ENCODE measurements around the gene PTDSS2. TPM values are rescaled to one million over a fixed set of nuclear protein-coding genes. Genes with fewer than 3 reads are reported as not detected.

PTDSS2 gene
- total and polyA plus RNA-seq, 2 of the 4 experiments (the other 2 are of a cell fraction) = 23.5 to 26.6 TPM

DNA sequence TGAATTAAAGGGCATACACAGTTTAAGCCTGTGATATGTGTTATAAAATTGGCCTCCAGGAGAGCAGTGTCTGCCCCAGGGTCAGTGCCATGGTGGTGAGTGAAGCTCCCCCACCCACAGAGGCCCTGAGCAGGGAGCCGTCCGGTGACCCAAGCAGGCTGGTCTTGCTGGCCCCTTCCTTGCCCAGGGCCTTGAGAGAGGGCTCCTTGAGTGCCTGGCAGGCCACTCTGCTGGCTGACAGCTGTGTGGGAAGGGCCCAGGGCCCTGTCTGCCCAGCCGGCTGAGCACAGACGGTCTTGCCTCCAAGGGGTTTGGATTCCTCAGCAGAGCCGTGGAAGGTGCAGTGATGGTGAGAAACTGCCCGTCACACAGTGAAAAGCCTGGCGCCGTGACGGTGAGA, 25.9 kb downstream of the PTDSS2 start:
- intact Hi-C loops (cut with micrococcal nuclease) (no loop called here), in situ Hi-C loops (cut with MboI; ENCODE audit: low sequenced_read_pairs) (no loop called here), dilution Hi-C loops (cut with HindIII; ENCODE audit: low sequenced_read_pairs, unreplicated experiment) (no loop called here)
- H2AK5ac ChIP-seq (ENCODE audit: low read depth, low read length) = no peak overlapping the region
- no peak overlapping the region for H2AK9ac ChIP-seq (replicated peaks; ENCODE audit: low read depth, low read length, poor library complexity)
- no peak overlapping the region for H2BK5ac ChIP-seq (ENCODE audit: low read depth, low read length, poor library complexity, severe bottlenecking)
- H3K23ac ChIP-seq (ENCODE audit: low read depth, low read length) = no peak overlapping the region
- H2BK15ac ChIP-seq (ENCODE audit: low read depth, low read length) = no peak overlapping the region
- POLR2A ChIA-PET (ENCODE audit: unreplicated experiment) = no interaction called here
- no peak overlapping the region for H3K9ac ChIP-seq (ENCODE audit: low read depth, low read length)
- DNase-seq (no peak), ATAC-seq (ENCODE audit: low read depth) (no peak)
- H4K5ac ChIP-seq (ENCODE audit: low read depth, low read length) = no peak overlapping the region
- BruUV-seq (replicated peaks) = no TSS peak
- H2AFZ ChIP-seq (replicated peaks; ENCODE audit: low read length, poor library complexity) = no peak overlapping the region
- H3K9me3 ChIP-seq (ENCODE audit: control insufficient read depth, insufficient read depth, low read length) = no peaks in the 10 kb centered on the region
- H3K27me3 ChIP-seq (ENCODE audit: control insufficient read depth, insufficient read depth, low read length) = no peaks in the 10 kb centered on the region
- H3K36me3 ChIP-seq (ENCODE audit: control insufficient read depth, insufficient read depth, low read length) = peaks cover 5% of the 10 kb centered on the region
- H3K4me3 ChIP-seq (ENCODE audit: insufficient read depth, low read depth, low read length) = no peak overlapping the region
- no peak overlapping the region for H3K14ac ChIP-seq (replicated peaks; ENCODE audit: low read depth, low read length)
- no peak for TF ChIP-seq CHD1 (IDR thresholded peaks at IDR 0.05; ENCODE audit: low read depth, low read length)
- no peak for TF ChIP-seq BHLHE40 (IDR thresholded peaks at IDR 0.05; ENCODE audit: low read depth, low read length)
- TF ChIP-seq MAZ (IDR thresholded peaks at IDR 0.05; ENCODE audit: borderline replicate concordance, low read depth, low read length) = no peak
- TF ChIP-seq MXI1 (IDR thresholded peaks at IDR 0.05; ENCODE audit: borderline replicate concordance, low read depth, low read length) = no peak
- WGBS, 2 experiments (ENCODE audit: extremely low coverage in 2 of 2, insufficient read length in 1 of 2) = 94% methylated on average over 7 of the region's 9 CpGs; no CpG with 5 or more reads in 1 of the 2 experiments
- no peaks in the 10 kb centered on the region for H3K4me1 ChIP-seq (ENCODE audit: control insufficient read depth, insufficient read depth, low read length)
- no peak overlapping the region for H3K4me2 ChIP-seq (ENCODE audit: low read depth, low read length)
- CTCF ChIA-PET = no interaction called here
- no peak overlapping the region for H4K91ac ChIP-seq (ENCODE audit: insufficient read depth, low read depth, low read length)
- no peak overlapping the region for H2BK20ac ChIP-seq (ENCODE audit: low read depth, low read length)
- H3K27ac ChIP-seq (ENCODE audit: insufficient read depth, low read length) = no peak overlapping the region
- H3K4ac ChIP-seq (ENCODE audit: low read depth, low read length) = no peak overlapping the region
- H4K20me1 ChIP-seq (ENCODE audit: insufficient read depth, low read length) = peaks cover 8% of the 10 kb centered on the region
- H3K9me1 ChIP-seq (ENCODE audit: insufficient read depth, low read length) = peaks cover 6% of the 10 kb centered on the region
- H2BK120ac ChIP-seq (ENCODE audit: low read depth, low read length) = no peak overlapping the region
- peaks cover 18 to 50% of the 10 kb centered on the region in 2 experiments for H3K79me1 ChIP-seq (ENCODE audit: low read depth in 1 of 2, low read length in 2 of 2)
- no peak overlapping the region for H4K8ac ChIP-seq (ENCODE audit: low read depth in 2 of 2, low read length in 2 of 2)
- H3K18ac ChIP-seq (ENCODE audit: low read depth, low read length) = no peak overlapping the region
- no peak overlapping the region for H3K56ac ChIP-seq (ENCODE audit: extremely low read depth, insufficient read depth, low read length)
